ENCODE data around the gene FBXL15. TPM values are rescaled to one million over a fixed set of nuclear protein-coding genes. Genes with fewer than 3 reads are reported as not detected.

The FBXL15 gene
- total and polyA plus RNA-seq, 2 of the 13 experiments (the other 11 are each of a cell fraction or from before 2014, with no cell fraction given) = 4.3 to 8.3 TPM

DNA sequence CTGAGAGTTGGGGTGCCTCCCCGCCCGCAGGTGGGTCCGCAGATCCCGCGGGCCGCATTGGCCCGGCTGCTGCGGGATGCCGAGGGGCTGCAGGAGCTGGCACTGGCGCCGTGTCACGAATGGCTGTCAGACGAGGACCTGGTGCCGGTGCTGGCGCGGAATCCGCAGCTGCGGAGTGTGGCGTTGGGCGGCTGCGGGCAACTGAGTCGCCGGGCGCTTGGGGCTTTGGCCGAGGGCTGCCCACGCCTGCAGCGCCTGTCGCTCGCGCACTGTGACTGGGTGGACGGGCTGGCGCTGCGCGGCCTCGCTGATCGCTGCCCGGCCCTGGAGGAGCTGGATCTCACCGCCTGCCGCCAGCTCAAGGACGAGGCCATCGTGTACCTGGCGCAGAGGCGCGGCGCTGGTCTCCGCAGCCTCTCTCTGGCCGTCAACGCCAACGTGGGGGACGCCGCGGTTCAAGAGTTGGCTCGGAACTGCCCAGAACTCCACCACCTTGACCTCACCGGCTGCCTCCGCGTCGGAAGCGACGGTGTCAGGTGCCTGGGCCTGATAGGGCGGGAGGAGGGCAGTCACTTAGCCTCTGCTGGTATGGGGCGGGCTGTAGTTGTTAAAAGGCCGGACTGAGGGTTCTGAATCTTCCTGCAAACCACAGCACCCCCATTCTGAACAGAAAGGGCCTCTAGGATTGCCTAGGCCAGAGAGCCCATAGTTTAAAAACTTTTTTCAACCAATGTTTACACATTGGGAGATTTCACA is 1.3 kb downstream of the FBXL15 start (continued):
- TF ChIP-seq ZNF687 (CRISPR knock-in tag; IDR thresholded peaks at IDR 0.05) (no peak), ZNF556 (CRISPR knock-in tag; IDR thresholded peaks at IDR 0.05; ENCODE audit: borderline replicate concordance) (no peak), ZFYVE20 (CRISPR knock-in tag; IDR thresholded peaks at IDR 0.05; ENCODE audit: borderline replicate concordance, low read depth) (no peak), AGO2 (optimal IDR thresholded peaks at IDR 0.05; ENCODE audit: low read depth, low read length) (peak; percentile 51), SNAI1 (CRISPR knock-in tag; IDR thresholded peaks at IDR 0.05; ENCODE audit: borderline replicate concordance) (no peak), ATRX (CRISPR knock-in tag; IDR thresholded peaks at IDR 0.05; ENCODE audit: borderline replicate concordance) (no peak), ZNF441 (CRISPR knock-in tag; IDR thresholded peaks at IDR 0.05; ENCODE audit: borderline replicate concordance) (no peak), HDAC1 (CRISPR knock-in tag; IDR thresholded peaks at IDR 0.05) (no peak; the same call in 1 of the 2 replicates), HMG20B (CRISPR knock-in tag; conservative IDR thresholded peaks at IDR 0.05) (no peak), HMGXB3 (CRISPR knock-in tag; IDR thresholded peaks at IDR 0.05; ENCODE audit: borderline replicate concordance) (no peak; the same call in 1 of the 2 replicates), ZNF598 (CRISPR knock-in tag; IDR thresholded peaks at IDR 0.05; ENCODE audit: borderline replicate concordance) (no peak), MLX (CRISPR knock-in tag; IDR thresholded peaks at IDR 0.05) (no peak), SP2 (CRISPR knock-in tag; IDR thresholded peaks at IDR 0.05) (no peak; the same call in 1 of the 2 replicates), TP53 (CRISPR knock-in tag; conservative IDR thresholded peaks at IDR 0.05) (no peak)
- TF ChIP-seq, protein P1, sequence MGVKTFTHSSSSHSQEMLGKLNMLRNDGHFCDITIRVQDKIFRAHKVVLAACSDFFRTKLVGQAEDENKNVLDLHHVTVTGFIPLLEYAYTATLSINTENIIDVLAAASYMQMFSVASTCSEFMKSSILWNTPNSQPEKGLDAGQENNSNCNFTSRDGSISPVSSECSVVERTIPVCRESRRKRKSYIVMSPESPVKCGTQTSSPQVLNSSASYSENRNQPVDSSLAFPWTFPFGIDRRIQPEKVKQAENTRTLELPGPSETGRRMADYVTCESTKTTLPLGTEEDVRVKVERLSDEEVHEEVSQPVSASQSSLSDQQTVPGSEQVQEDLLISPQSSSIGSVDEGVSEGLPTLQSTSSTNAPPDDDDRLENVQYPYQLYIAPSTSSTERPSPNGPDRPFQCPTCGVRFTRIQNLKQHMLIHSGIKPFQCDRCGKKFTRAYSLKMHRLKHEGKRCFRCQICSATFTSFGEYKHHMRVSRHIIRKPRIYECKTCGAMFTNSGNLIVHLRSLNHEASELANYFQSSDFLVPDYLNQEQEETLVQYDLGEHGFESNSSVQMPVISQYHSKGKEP (CRISPR knock-in tag; IDR thresholded peaks at IDR 0.05) = no peak
- TF ChIP-seq, protein P2, sequence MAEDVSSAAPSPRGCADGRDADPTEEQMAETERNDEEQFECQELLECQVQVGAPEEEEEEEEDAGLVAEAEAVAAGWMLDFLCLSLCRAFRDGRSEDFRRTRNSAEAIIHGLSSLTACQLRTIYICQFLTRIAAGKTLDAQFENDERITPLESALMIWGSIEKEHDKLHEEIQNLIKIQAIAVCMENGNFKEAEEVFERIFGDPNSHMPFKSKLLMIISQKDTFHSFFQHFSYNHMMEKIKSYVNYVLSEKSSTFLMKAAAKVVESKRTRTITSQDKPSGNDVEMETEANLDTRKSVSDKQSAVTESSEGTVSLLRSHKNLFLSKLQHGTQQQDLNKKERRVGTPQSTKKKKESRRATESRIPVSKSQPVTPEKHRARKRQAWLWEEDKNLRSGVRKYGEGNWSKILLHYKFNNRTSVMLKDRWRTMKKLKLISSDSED (CRISPR knock-in tag; IDR thresholded peaks at IDR 0.05) = no peak

Measured in HepG2 (cell line).